Pancreas (tissue), 10 donors: ENCODE data around the gene ADAMTS15. TPM values are rescaled to one million over a fixed set of nuclear protein-coding genes. Genes with fewer than 3 reads are reported as not detected.

Experiments used
- ATAC-seq, 4 donors: fragments of 200-7000 bp; cut with Tn5 transposase; one replicate each; pipeline versions ENCODE4 v1.8.0 to v1.9.1; 2020; ENCODE audit warnings: mild to moderate bottlenecking in 4 of 4, moderate library complexity in 4 of 4
- DNase-seq, 6 donors: peaks; one replicate each; pipeline ENCODE4 v3.0.0-alpha.2; 2020
- FAIRE-seq: peaks from 2 replicates; lab custom pipeline; 2012; peaks lifted over from hg19 to GRCh38; lab: Jason Lieb, UNC
- H3K27ac ChIP-seq, 4 donors: fragments of 200-600 bp; sonication (generic); 1 replicate in 3 of 4; 2 replicates in 1 of 4; pipeline versions ENCODE4 v1.5.0 to v1.8.0; 2020
- H3K27me3 ChIP-seq, 4 donors: fragments of 200-600 bp; one replicate each; pipeline ENCODE4 v1.8.0; 2021
- H3K36me3 ChIP-seq, 3 donors: fragments of 200-600 bp; sonication (generic) in 1 of 3; one replicate each; pipeline versions ENCODE4 v1.5.0 to v1.8.0; 2020 to 2021
- H3K4me1 ChIP-seq, 3 donors: fragments of 200-600 bp; one replicate each; pipeline ENCODE4 v1.8.0; 2021
- H3K4me3 ChIP-seq, 4 donors: fragments of 200-600 bp; sonication (generic) in 2 of 4; one replicate each; pipeline versions ENCODE4 v1.5.0 to v1.8.0; 2020 to 2021
- H3K9me3 ChIP-seq, 4 donors: fragments of 200-600 bp; one replicate each; pipeline ENCODE4 v1.8.0; 2021
- WGBS, 2 donors: extraction: QIAGEN DNeasy Blood & Tissue Kit; methylation state at CpG; one replicate each; pipeline ENCODE4 v1.1.7; 2013; 5-methylcytosine and 5-hydroxymethylcytosine counted together
- intact Hi-C, 3 donors: fragments of 100-400 bp; cut with DNase I; formaldehyde crosslinking; loops; one replicate each; pipeline versions ENCODE4 v1.11.1 to v1.14.2; 2022
- polyA plus RNA-seq, 2 donors: library from polyadenylated mRNA; stranded (reverse); fragments of 200-250 nt; gene quantifications; one replicate each; pipeline ENCODE4 v1.2.3, GENCODE V29; 2013
- total RNA-seq, 6 donors: library from RNA; stranded (reverse); fragmentation: NEBNext Ultra II Directional in 4 of 6; extraction: Animal tissue kit (Norgen Biotek cat#: 25700) in 4 of 6; gene quantifications; one replicate each; pipeline versions ENCODE4 v1.2.1 to v1.2.4, GENCODE V29; 2021 to 2023
- TF ChIP-seq, protein P1 (sequence below), 4 donors: fragments of 200-600 bp; sonication (generic) in 3 of 4; IDR thresholded peaks; one replicate each; pipeline versions ENCODE4 v1.5.0 to v1.8.0; 2021; ENCODE audit warnings: antibody characterized with exemption in 4 of 4
- donor health status: healthy with polysubstance abuse.
- donor health status: DM: no; HTN: no; CAD: no; lungs with moderate emphysema.
- donor health status: DM: no; HTN: no; CAD: no.
- donor health status: control.
- donor health status: control.
- donor health status: Bipolar disorder and iron deficiency.
- donor health status: DM: yes; HTN: yes; CAD: no.
- donor health status: DM: no; HTN: no; CAD: no.
- donor health status: DM: no; HTN: no; CAD: no.
- donor health status: DM: yes; HTN: yes; CAD: no.

The ADAMTS15 gene
- total and polyA plus RNA-seq, 8 donors, result 0.14 to 1.2 (median 0.78) TPM

DNA sequence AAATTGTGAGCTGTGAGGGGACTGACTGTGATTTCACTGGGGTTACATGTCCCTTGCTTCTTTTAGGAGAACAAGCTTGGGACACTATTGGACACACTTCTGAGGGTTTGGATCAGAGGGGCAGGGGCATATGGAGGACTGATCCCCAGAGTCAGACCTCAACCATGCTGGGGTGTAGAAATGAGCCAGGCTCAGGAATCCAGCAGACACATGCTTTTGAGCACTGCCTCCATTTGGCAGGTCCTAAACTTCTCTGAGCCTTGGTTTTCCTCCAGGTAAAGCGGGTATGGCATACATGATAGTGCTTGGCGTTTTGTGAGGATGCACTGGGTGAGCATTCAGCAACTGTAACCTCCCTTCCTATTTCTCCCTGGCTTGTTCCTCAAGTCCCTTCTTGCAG lies 74.7 kb downstream of the ADAMTS15 start:
- Histone ChIP-seq H3K9me3 (no peaks in the 10 kb centered on the region), H3K36me3 (no peaks in the 10 kb centered on the region), H3K4me3 (no peak overlapping the region), H3K4me1 (peaks cover 5 to 14% (median 5%) of the 10 kb centered on the region in 3 donors), H3K27me3 (no peaks in the 10 kb centered on the region), H3K27ac (no peak overlapping the region)
- WGBS, 2 donors, result 83 to 93% methylated on average over 2 of the region's 2 CpGs
- intact Hi-C loops, result no loop called here
- no peak for FAIRE-seq
- no peak for ATAC-seq
- TF ChIP-seq, protein P1, sequence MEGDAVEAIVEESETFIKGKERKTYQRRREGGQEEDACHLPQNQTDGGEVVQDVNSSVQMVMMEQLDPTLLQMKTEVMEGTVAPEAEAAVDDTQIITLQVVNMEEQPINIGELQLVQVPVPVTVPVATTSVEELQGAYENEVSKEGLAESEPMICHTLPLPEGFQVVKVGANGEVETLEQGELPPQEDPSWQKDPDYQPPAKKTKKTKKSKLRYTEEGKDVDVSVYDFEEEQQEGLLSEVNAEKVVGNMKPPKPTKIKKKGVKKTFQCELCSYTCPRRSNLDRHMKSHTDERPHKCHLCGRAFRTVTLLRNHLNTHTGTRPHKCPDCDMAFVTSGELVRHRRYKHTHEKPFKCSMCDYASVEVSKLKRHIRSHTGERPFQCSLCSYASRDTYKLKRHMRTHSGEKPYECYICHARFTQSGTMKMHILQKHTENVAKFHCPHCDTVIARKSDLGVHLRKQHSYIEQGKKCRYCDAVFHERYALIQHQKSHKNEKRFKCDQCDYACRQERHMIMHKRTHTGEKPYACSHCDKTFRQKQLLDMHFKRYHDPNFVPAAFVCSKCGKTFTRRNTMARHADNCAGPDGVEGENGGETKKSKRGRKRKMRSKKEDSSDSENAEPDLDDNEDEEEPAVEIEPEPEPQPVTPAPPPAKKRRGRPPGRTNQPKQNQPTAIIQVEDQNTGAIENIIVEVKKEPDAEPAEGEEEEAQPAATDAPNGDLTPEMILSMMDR (IDR thresholded peaks at IDR 0.05), result no peak
- DNase-seq, result no peak

DNA sequence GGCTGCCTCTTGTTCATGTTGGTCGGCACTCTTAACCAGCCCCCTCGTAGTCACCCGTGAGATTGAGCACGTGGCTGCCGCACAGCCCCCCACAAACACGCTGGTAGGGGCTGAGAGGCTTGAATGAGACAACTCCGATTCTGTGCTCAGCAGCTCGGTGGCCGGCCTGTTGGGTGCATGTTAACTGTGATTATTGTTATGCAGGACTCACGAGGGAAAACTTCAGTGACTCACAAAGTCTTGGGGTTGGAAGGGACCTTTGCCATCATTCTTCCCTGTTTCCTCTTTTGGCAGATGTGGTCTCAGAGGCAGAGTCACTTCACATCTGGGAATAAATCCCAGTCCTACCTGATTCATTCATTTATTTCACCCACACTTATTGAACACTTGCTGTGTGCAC lies 75.2 kb downstream of the ADAMTS15 start:
- no peak for ATAC-seq
- Histone ChIP-seq H3K36me3 (no peaks in the 10 kb centered on the region), H3K4me1 (peaks cover 5 to 14% (median 5%) of the 10 kb centered on the region in 3 donors), H3K4me3 (no peak overlapping the region), H3K27ac (no peak overlapping the region), H3K27me3 (no peaks in the 10 kb centered on the region), H3K9me3 (no peaks in the 10 kb centered on the region)
- 77 to 84% methylated on average over 10 of the region's 10 CpGs for WGBS, 2 donors
- intact Hi-C loops, result no loop called here
- no peak for FAIRE-seq
- DNase-seq, result no peak
- TF ChIP-seq, protein P1 (IDR thresholded peaks at IDR 0.05), result no peak

DNA sequence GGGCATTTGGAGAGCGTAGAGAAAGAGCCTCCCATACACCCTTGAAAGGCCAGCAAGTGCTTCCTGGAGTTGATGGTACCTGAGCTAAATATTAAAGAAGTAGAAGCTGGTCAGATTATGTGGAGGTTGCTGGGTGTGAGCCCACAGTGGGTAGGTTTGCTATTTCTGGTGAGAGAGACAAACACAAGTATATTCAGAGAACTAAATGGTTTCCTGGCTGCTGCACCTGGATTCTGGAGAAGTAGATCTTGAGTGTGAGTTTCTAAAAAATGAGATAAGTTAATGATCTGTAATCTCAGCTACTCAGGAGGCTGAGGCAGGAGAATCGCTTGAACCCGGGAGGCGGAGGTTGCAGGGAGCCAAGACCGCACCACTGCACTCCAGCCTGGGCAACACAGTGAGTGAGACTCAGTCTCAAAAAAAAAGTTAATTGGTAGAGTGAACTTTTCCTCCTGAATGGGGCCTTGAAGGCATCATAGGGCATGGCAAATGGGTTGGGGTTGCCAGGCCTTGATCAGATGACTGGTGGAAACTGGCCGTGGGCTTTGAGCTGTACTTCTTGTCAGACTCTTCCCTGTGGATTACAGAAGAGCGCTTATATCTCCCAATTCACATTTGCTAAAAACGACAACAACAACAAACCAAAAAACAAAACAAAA lies 75.8 kb downstream of the ADAMTS15 start:
- DNase-seq, result no peak
- Histone ChIP-seq H3K4me1 (peaks cover 0 to 14% (median 5%) of the 10 kb centered on the region in 3 donors), H3K9me3 (no peaks in the 10 kb centered on the region), H3K36me3 (no peaks in the 10 kb centered on the region), H3K4me3 (no peak overlapping the region), H3K27me3 (no peaks in the 10 kb centered on the region), H3K27ac (no peak overlapping the region)
- TF ChIP-seq, protein P1 (IDR thresholded peaks at IDR 0.05), result no peak
- intact Hi-C loops, result no loop called here
- FAIRE-seq, result no peak
- WGBS, 2 donors, result 91 to 93% methylated on average over 8 of the region's 8 CpGs
- no peak for ATAC-seq

DNA sequence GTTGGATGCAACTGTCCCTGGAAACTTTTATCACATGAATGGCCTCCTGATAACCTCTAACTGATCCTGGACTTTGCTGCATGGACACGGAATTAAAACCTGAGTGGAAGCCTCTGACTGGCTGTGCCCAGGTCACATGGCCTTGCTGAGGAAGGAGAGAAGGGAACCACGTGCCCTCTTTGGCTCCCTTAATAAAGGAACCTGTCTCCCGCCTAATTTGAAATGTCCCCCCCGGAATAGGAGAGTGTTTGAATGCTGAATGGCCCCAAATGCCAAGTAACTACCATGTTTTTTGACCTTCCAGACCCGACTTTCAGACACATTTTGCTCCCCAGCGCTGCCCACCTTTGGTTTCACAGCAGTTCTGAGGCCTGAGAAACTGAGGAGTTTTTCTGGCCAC lies 76.9 kb downstream of the ADAMTS15 start:
- peaks cover 0 to 5% (median 4%) of the 10 kb centered on the region in 3 donors for H3K4me1 ChIP-seq
- no peak for FAIRE-seq
- no peaks in the 10 kb centered on the region for H3K36me3 ChIP-seq
- TF ChIP-seq, protein P1 (IDR thresholded peaks at IDR 0.05), result no peak
- H3K9me3 ChIP-seq, result no peaks in the 10 kb centered on the region
- no peak for DNase-seq
- 86 to 91% methylated on average over 6 of the region's 6 CpGs for WGBS, 2 donors
- H3K27me3 ChIP-seq, result no peaks in the 10 kb centered on the region
- H3K27ac ChIP-seq, result no peak overlapping the region
- no peak for ATAC-seq
- intact Hi-C loops, result no loop called here
- H3K4me3 ChIP-seq, result no peak overlapping the region

Other genes with a start within 250 kb of the ADAMTS15 start
- 10 to 100 TPM; 13.3 to 31.1 (median 19.1) TPM for gene ZBTB44, start 133.7 kb upstream of the ADAMTS15 start, total RNA-seq
- gene ZBTB44, start 133.7 kb upstream of the ADAMTS15 start, polyA plus RNA-seq, result 10 to 100 TPM in 1 of 2 donors, 1 to 10 TPM in 1; 6.4 to 10.3 TPM
- gene ADAMTS8, start 20.0 kb upstream of the ADAMTS15 start, total RNA-seq, result 1 to 10 TPM in 2 of 6 donors, under 1 TPM in 3, not detected in 1; 0.04 to 1.6 (median 0.22) TPM
- under 1 TPM; 0.42 TPM for gene ADAMTS8, start 20.0 kb upstream of the ADAMTS15 start, polyA plus RNA-seq